Ectodermal cell (in vitro differentiated cells): ENCODE results near the gene LONRF3.

Experiments used
- H3K27ac ChIP-seq: 2 replicates; pipeline ENCODE4 v1.7.0; 2013; ENCODE audit warnings: mild to moderate bottlenecking, low read depth, low read length; ENCODE audit not compliant: insufficient read depth, poor library complexity, severe bottlenecking
- H3K27me3 ChIP-seq: 2 replicates; pipeline ENCODE4 v1.7.0; 2013; ENCODE audit warnings: mild to moderate bottlenecking, low read length; ENCODE audit not compliant: insufficient read depth, control insufficient read depth, poor library complexity, severe bottlenecking
- H3K36me3 ChIP-seq: one replicate; pipeline ENCODE4 v1.7.0; 2013; ENCODE audit warnings: low read length; ENCODE audit not compliant: control insufficient read depth, insufficient read depth
- H3K4me1 ChIP-seq: one replicate; pipeline ENCODE4 v1.7.0; 2013; ENCODE audit warnings: low read length; ENCODE audit not compliant: control insufficient read depth, insufficient read depth
- H3K4me3 ChIP-seq: 2 replicates; pipeline ENCODE4 v1.7.0; 2013; ENCODE audit warnings: low read depth, low read length, control low read depth; ENCODE audit not compliant: insufficient read depth
- H3K9me3 ChIP-seq: 2 replicates; pipeline ENCODE4 v1.7.0; 2013; ENCODE audit warnings: mild to moderate bottlenecking, low read length, moderate library complexity; ENCODE audit not compliant: control insufficient read depth
- WGBS, 2 experiments: methylation state at CpG; one replicate each; pipeline ENCODE4 v1.1.7; 2013; ENCODE audit warnings: missing lambda C conversion rate in 2 of 2; 5-methylcytosine and 5-hydroxymethylcytosine counted together

Gene LONRF3

DNA sequence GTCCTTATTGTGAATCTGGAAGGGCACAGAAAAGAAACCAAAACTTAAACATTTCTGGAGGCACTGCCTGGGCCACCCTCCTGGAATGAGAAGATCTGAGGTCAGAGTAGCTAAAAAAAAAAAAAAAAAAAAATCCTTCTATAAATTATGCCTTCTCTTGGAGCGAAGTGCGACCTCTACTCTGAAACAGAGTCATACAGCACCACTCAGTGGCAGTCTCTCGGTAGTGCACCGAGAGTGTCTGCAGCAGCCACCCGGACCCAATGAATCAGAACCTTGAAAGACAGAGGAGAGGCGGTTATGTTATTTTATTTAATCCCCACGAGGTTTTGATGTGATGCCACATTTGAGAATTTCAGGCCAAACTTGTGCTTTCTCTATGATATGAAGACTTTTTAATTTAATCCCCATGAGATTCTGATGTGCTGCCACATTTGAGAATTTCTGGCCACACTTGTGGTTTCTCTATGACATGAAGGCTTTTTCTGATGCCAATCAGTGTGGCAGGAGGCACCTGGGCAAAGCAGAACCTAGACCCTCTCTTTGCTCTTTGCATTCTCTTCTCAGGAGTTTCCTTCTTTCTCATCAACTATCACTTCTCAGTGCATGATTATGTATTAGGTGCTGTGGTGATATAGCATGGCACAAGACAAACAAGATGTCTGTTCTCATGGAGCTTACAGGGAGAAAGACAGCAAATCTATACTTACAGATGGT is 92.8 kb downstream of the LONRF3 start:
- H3K27ac ChIP-seq = no peak overlapping the region
- H3K36me3 ChIP-seq = no peaks in the 10 kb centered on the region
- WGBS, 2 experiments = 4 to 10% methylated on average over 7 of the region's 7 CpGs
- H3K4me3 ChIP-seq = no peak overlapping the region
- H3K4me1 ChIP-seq = no peaks in the 10 kb centered on the region
- H3K27me3 ChIP-seq = no peaks in the 10 kb centered on the region
- no peaks in the 10 kb centered on the region for H3K9me3 ChIP-seq
